Memory B cell (primary cell): ENCODE results near the gene RFK.

ENCODE experiments used
- ATAC-seq: fragments of 150-1000 bp; cut with Tn5 transposase; 2 replicates; pipeline ENCODE4 v1.10.0; 2021; ENCODE audit warnings: low read depth, mild to moderate bottlenecking, moderate library complexity
- DNase-seq, 2 donors: peaks; one replicate each; pipeline ENCODE4 v3.0.0; 2022; ENCODE audit warnings: low spot score in 2 of 2
- H3K27ac Mint-ChIP-seq: one replicate; pipeline ENCODE4 v1.8.0; 2022; ENCODE audit warnings: mild to moderate bottlenecking, moderate library complexity, mixed read lengths
- H3K27me3 Mint-ChIP-seq: one replicate; pipeline ENCODE4 v1.8.0; 2022; ENCODE audit warnings: mixed read lengths
- H3K36me3 Mint-ChIP-seq: one replicate; pipeline ENCODE4 v1.8.0; 2022; ENCODE audit warnings: mild to moderate bottlenecking, mixed read lengths
- H3K4me1 Mint-ChIP-seq: one replicate; pipeline ENCODE4 v1.8.0; 2022; ENCODE audit warnings: mixed read lengths
- H3K4me3 Mint-ChIP-seq: one replicate; pipeline ENCODE4 v1.8.0; 2022; ENCODE audit warnings: mild to moderate bottlenecking, moderate library complexity, mixed read lengths
- H3K9me3 Mint-ChIP-seq: one replicate; pipeline ENCODE4 v1.8.0; 2022; ENCODE audit warnings: mixed read lengths

Gene RFK

GRCh38 chr9:76423216-76424177 lies 29.3 kb upstream of the RFK start:
- no peak overlapping the region for H3K4me3 Mint-ChIP-seq
- H3K27me3 Mint-ChIP-seq: no peaks in the 10 kb centered on the region
- H3K27ac Mint-ChIP-seq: no peak overlapping the region
- no peak for DNase-seq
- no peaks in the 10 kb centered on the region for H3K36me3 Mint-ChIP-seq
- no peaks in the 10 kb centered on the region for H3K9me3 Mint-ChIP-seq
- no peaks in the 10 kb centered on the region for H3K4me1 Mint-ChIP-seq
- ATAC-seq: no peak

GRCh38 chr9:76419782-76420380 lies 25.7 kb upstream of the RFK start:
- Mint-ChIP-seq H3K27me3 (peaks cover 1% of the 10 kb centered on the region), H3K9me3 (no peaks in the 10 kb centered on the region), H3K36me3 (no peaks in the 10 kb centered on the region), H3K4me3 (no peak overlapping the region), H3K27ac (no peak overlapping the region), H3K4me1 (no peaks in the 10 kb centered on the region)
- no peak for DNase-seq
- no peak for ATAC-seq

- peaks cover 1% of the 10 kb centered on the region for H3K27me3 Mint-ChIP-seq
- H3K4me3 Mint-ChIP-seq: no peak overlapping the region
- ATAC-seq (no peak), DNase-seq (no peak)
- peaks cover 8% of the 10 kb centered on the region for H3K9me3 Mint-ChIP-seq
- no peaks in the 10 kb centered on the region for H3K4me1 Mint-ChIP-seq
- no peak overlapping the region for H3K27ac Mint-ChIP-seq
- H3K36me3 Mint-ChIP-seq: peaks cover 6% of the 10 kb centered on the region
Measured at GRCh38 chr9:76417394-76417793, 23.2 kb upstream of the RFK start.

- Mint-ChIP-seq H3K4me1 (no peaks in the 10 kb centered on the region), H3K36me3 (peaks cover 6% of the 10 kb centered on the region), H3K27me3 (peaks cover 1% of the 10 kb centered on the region), H3K9me3 (peaks cover 8% of the 10 kb centered on the region), H3K4me3 (no peak overlapping the region), H3K27ac (no peak overlapping the region)
- DNase-seq (no peak), ATAC-seq (no peak)
Measured at GRCh38 chr9:76415731-76416130, 21.5 kb upstream of the RFK start.

GRCh38 chr9:76415154-76415553 lies 20.9 kb upstream of the RFK start:
- Mint-ChIP-seq H3K36me3 (peaks cover 6% of the 10 kb centered on the region), H3K27ac (no peak overlapping the region), H3K4me3 (no peak overlapping the region), H3K9me3 (peaks cover 8% of the 10 kb centered on the region), H3K4me1 (no peaks in the 10 kb centered on the region), H3K27me3 (peaks cover 1% of the 10 kb centered on the region)
- ATAC-seq: no peak
- DNase-seq: no peak

- H3K36me3 Mint-ChIP-seq: peaks cover 6% of the 10 kb centered on the region
- no peak overlapping the region for H3K27ac Mint-ChIP-seq
- H3K4me3 Mint-ChIP-seq: no peak overlapping the region
- no peak for ATAC-seq
- peaks cover 8% of the 10 kb centered on the region for H3K9me3 Mint-ChIP-seq
- DNase-seq: no peak
- H3K4me1 Mint-ChIP-seq: no peaks in the 10 kb centered on the region
- peaks cover 1% of the 10 kb centered on the region for H3K27me3 Mint-ChIP-seq
Measured at GRCh38 chr9:76414661-76415060, 20.4 kb upstream of the RFK start.

GRCh38 chr9:76413658-76414057 lies 19.4 kb upstream of the RFK start:
- ATAC-seq (no peak), DNase-seq (no peak)
- H3K27me3 Mint-ChIP-seq: peaks cover 1% of the 10 kb centered on the region
- peaks cover 6% of the 10 kb centered on the region for H3K36me3 Mint-ChIP-seq
- no peak overlapping the region for H3K4me3 Mint-ChIP-seq
- peaks cover 8% of the 10 kb centered on the region for H3K9me3 Mint-ChIP-seq
- peaks cover under 1% of the 10 kb centered on the region for H3K4me1 Mint-ChIP-seq
- no peak overlapping the region for H3K27ac Mint-ChIP-seq

GRCh38 chr9:76412638-76413037 lies 18.4 kb upstream of the RFK start:
- peaks cover 6% of the 10 kb centered on the region for H3K36me3 Mint-ChIP-seq
- peaks cover 4% of the 10 kb centered on the region for H3K4me1 Mint-ChIP-seq
- H3K27me3 Mint-ChIP-seq: no peaks in the 10 kb centered on the region
- ATAC-seq: no peak
- no peak for DNase-seq
- no peak overlapping the region for H3K4me3 Mint-ChIP-seq
- H3K9me3 Mint-ChIP-seq: peaks cover 8% of the 10 kb centered on the region
- H3K27ac Mint-ChIP-seq: no peak overlapping the region

- Mint-ChIP-seq H3K27ac (no peak overlapping the region), H3K27me3 (no peaks in the 10 kb centered on the region), H3K4me3 (no peak overlapping the region), H3K9me3 (no peaks in the 10 kb centered on the region), H3K36me3 (no peaks in the 10 kb centered on the region), H3K4me1 (peaks cover 9% of the 10 kb centered on the region)
- ATAC-seq (no peak), DNase-seq (no peak)
Measured at GRCh38 chr9:76405868-76406267, 11.6 kb upstream of the RFK start.

- ATAC-seq (no peak), DNase-seq (no peak)
- Mint-ChIP-seq H3K9me3 (no peaks in the 10 kb centered on the region), H3K36me3 (no peaks in the 10 kb centered on the region), H3K27ac (no peak overlapping the region), H3K4me1 (peaks cover 9% of the 10 kb centered on the region), H3K4me3 (no peak overlapping the region), H3K27me3 (no peaks in the 10 kb centered on the region)
Measured at GRCh38 chr9:76405340-76405739, 11.1 kb upstream of the RFK start.

- no peak overlapping the region for H3K27ac Mint-ChIP-seq
- no peak for DNase-seq
- no peaks in the 10 kb centered on the region for H3K27me3 Mint-ChIP-seq
- no peaks in the 10 kb centered on the region for H3K36me3 Mint-ChIP-seq
- no peaks in the 10 kb centered on the region for H3K9me3 Mint-ChIP-seq
- ATAC-seq: no peak
- no peak overlapping the region for H3K4me3 Mint-ChIP-seq
- H3K4me1 Mint-ChIP-seq: peaks cover 9% of the 10 kb centered on the region
Measured at GRCh38 chr9:76404401-76404800, 10.2 kb upstream of the RFK start.

- Mint-ChIP-seq H3K4me1 (peaks cover 6% of the 10 kb centered on the region), H3K4me3 (peak overlapping the region; percentile 24), H3K9me3 (no peaks in the 10 kb centered on the region), H3K36me3 (no peaks in the 10 kb centered on the region), H3K27me3 (peaks cover 1% of the 10 kb centered on the region), H3K27ac (peak overlapping the region; percentile 5)
- ATAC-seq: peak; percentile 89
- DNase-seq: peak; percentile 14 to 24
Measured at GRCh38 chr9:76403352-76403751, 9.1 kb upstream of the RFK start.

- Mint-ChIP-seq H3K4me1 (peaks cover 5% of the 10 kb centered on the region), H3K36me3 (no peaks in the 10 kb centered on the region), H3K4me3 (no peak overlapping the region), H3K9me3 (no peaks in the 10 kb centered on the region), H3K27ac (no peak overlapping the region), H3K27me3 (peaks cover 1% of the 10 kb centered on the region)
- ATAC-seq: no peak
- no peak for DNase-seq
Measured at GRCh38 chr9:76401580-76402354, 7.5 kb upstream of the RFK start.

GRCh38 chr9:76401176-76401575 lies 7.0 kb upstream of the RFK start:
- no peak for DNase-seq
- H3K27me3 Mint-ChIP-seq: peaks cover 1% of the 10 kb centered on the region
- H3K27ac Mint-ChIP-seq: no peak overlapping the region
- no peaks in the 10 kb centered on the region for H3K36me3 Mint-ChIP-seq
- no peak overlapping the region for H3K4me3 Mint-ChIP-seq
- no peak for ATAC-seq
- H3K4me1 Mint-ChIP-seq: peaks cover 5% of the 10 kb centered on the region
- H3K9me3 Mint-ChIP-seq: no peaks in the 10 kb centered on the region
